ENCODE measurements around the gene FLT4. TPM values are rescaled to one million over a fixed set of nuclear protein-coding genes. Genes with fewer than 3 reads are reported as not detected.

The FLT4 gene
- total and polyA plus RNA-seq, 12 donors = 3.3 to 80.1 (median 25.5) TPM

DNA sequence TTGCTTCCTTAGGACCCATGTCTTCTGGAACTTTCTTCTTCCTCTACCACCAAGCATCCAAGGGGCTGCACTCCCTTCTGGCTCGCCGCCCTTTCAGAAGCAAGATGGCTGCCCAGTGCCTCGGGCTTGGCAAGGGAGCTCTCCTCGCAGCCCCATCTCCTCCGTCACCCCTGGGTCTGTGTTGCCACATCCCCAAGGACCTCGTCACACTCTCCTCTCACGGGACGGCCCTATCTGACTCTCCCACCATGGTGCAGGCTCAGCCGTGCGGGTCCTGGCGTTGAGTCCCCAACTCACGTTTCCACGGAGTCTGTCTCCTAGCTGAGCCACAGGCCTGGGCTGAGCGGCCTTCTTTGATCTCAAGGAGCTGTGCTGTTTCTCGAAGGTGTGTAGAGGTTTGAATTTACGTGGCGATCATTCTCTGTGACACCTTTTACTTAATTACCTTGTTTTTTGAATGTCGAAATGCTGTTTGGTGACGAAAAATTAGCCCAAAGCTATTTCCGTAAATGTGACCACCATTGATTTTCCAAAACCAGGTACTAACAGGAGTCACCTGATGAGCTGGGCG is 43.1 kb downstream of the FLT4 start:
- WGBS, 4 donors = 63 to 78% (median 70%) methylated on average over 21 of the region's 21 CpGs
- intact Hi-C loops (cut with DNase I) = loop anchor here in 1 of 2 donors (10.0 kb wide), 1 partner anchor 311 kb away; the partner anchor contains the start of gene MAPK9
- TF ChIP-seq POLR2A (IDR thresholded peaks at IDR 0.05) = no peak
- TF ChIP-seq, protein P1, sequence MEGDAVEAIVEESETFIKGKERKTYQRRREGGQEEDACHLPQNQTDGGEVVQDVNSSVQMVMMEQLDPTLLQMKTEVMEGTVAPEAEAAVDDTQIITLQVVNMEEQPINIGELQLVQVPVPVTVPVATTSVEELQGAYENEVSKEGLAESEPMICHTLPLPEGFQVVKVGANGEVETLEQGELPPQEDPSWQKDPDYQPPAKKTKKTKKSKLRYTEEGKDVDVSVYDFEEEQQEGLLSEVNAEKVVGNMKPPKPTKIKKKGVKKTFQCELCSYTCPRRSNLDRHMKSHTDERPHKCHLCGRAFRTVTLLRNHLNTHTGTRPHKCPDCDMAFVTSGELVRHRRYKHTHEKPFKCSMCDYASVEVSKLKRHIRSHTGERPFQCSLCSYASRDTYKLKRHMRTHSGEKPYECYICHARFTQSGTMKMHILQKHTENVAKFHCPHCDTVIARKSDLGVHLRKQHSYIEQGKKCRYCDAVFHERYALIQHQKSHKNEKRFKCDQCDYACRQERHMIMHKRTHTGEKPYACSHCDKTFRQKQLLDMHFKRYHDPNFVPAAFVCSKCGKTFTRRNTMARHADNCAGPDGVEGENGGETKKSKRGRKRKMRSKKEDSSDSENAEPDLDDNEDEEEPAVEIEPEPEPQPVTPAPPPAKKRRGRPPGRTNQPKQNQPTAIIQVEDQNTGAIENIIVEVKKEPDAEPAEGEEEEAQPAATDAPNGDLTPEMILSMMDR (IDR thresholded peaks at IDR 0.05) = peak in 1 of 6 experiments; percentile 4
- no peak for DNase-seq
- Histone ChIP-seq H3K27ac (no peak overlapping the region), H3K4me3 (no peak overlapping the region), H3K27me3 (no peaks in the 10 kb centered on the region), H3K4me1 (replicated peaks in 1 of 2) (no peaks in the 10 kb centered on the region), H3K9me3 (replicated peaks in 1 of 3) (no peaks in the 10 kb centered on the region), H3K36me3 (replicated peaks in 1 of 2) (no peaks in the 10 kb centered on the region)

DNA sequence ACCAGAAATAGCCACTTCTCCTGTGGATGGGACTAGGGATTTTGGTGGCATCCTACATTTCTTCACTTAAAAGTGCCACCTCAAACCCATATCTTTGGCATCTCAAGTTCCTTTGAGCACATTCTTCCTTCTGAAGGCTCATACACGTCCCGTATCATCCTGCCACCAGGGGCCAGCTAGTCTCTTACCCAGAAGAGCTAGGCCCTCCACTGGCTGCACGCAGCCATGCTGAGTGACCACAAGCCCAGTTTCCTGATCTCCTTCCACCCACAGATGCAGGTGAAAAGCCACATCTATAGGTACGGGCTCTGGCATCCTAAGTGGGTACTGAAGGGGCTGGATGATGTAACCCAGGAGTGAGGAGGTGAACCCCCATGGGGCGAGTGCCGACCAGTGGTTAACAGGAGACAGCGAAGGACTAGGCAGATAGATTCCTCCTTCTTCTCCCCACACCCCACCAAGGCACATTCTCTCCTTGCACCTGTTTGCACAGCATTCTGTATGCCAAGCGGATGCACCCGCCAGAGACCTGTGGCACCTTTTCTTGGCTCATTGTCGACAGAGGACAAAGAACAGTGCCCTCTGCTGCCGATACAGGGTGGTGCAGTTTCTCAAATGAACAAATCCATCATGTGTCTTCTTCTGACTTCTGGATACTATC is 43.7 kb downstream of the FLT4 start:
- no peaks in the 10 kb centered on the region for H3K4me1 ChIP-seq (replicated peaks in 1 of 2)
- TF ChIP-seq, protein P1 (IDR thresholded peaks at IDR 0.05) = peak; percentile 52 to 69 (median 61)
- TF ChIP-seq POLR2A (IDR thresholded peaks at IDR 0.05) = no peak
- H3K36me3 ChIP-seq (replicated peaks in 1 of 2) = no peaks in the 10 kb centered on the region
- 51 to 57% (median 54%) methylated on average over 10 to 11 of the region's 11 CpGs for WGBS, 4 donors
- no peak overlapping the region for H3K4me3 ChIP-seq
- no peaks in the 10 kb centered on the region for H3K27me3 ChIP-seq
- DNase-seq = peak; percentile 29 to 84 (median 67)
- H3K27ac ChIP-seq = no peak overlapping the region
- H3K9me3 ChIP-seq (replicated peaks in 1 of 3) = no peaks in the 10 kb centered on the region
- intact Hi-C loops (cut with DNase I) = loop anchor here in 1 of 2 donors (10.0 kb wide), 1 partner anchor 311 kb away; the partner anchor contains the start of gene MAPK9

DNA sequence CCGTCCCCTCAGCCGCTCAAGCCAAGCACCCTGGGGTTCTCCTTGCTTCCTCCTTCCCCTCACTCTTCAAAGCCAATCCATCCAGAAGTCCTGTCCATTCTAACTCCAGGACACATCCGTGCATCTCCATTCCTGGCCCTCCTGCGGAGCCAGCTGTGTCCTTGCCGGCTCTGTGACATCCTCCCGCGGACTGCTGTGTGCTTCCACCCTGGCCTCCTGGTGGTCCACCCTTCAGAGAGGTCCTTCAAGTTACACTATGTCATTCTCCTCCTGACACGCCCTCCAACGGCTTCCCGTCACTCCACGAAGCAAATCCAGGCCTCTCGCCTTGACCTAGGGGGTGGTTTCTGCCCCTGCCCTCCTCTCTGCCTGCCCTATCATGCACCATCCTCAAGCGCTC is 45.1 kb downstream of the FLT4 start:
- Histone ChIP-seq H3K27ac (no peak overlapping the region), H3K27me3 (no peaks in the 10 kb centered on the region), H3K4me3 (no peak overlapping the region), H3K36me3 (replicated peaks in 1 of 2) (no peaks in the 10 kb centered on the region), H3K4me1 (replicated peaks in 1 of 2) (no peaks in the 10 kb centered on the region), H3K9me3 (replicated peaks in 1 of 3) (no peaks in the 10 kb centered on the region)
- WGBS, 4 donors = 76 to 79% (median 77%) methylated on average over 13 of the region's 13 CpGs
- DNase-seq = no peak
- intact Hi-C loops (cut with DNase I) = loop anchor here in 1 of 2 donors (10.0 kb wide), 1 partner anchor 309 kb away; the partner anchor contains the start of gene MAPK9
- no peak for TF ChIP-seq POLR2A (IDR thresholded peaks at IDR 0.05)
- TF ChIP-seq, protein P1 (IDR thresholded peaks at IDR 0.05) = no peak

DNA sequence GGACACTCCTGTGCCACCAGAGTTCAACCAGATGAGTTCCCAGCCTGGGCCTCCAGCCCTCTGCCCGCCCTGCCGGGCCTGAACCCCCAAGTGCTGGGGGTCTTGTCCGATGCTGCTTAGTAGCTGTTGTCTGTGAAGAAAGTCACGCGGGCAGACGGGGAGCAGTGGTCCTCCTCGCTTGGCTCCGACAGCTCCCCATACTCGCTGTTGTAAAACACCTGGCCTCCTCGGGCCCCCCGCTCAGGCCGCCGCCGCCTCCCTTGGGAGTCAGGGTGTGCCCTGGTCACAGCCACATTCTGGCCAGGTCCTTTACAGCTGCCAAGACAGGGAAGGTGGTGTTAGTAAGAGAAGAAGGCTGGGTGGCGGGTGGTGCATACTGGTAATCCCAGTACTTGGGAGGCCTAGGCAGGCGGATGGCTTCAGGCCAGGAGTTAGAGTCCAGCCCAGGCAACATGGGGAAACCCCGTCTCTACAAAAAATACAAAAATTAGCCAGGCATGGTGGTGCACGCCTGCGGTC is 46.3 kb downstream of the FLT4 start:
- H3K36me3 ChIP-seq (replicated peaks in 1 of 2) = no peaks in the 10 kb centered on the region
- TF ChIP-seq POLR2A (IDR thresholded peaks at IDR 0.05) = no peak
- TF ChIP-seq, protein P1 (IDR thresholded peaks at IDR 0.05) = no peak
- H3K27me3 ChIP-seq = no peaks in the 10 kb centered on the region
- WGBS, 4 donors = 92 to 96% (median 94%) methylated on average over 9 to 19 of the region's 19 CpGs
- DNase-seq = no peak
- H3K4me3 ChIP-seq = no peak overlapping the region
- H3K4me1 ChIP-seq (replicated peaks in 1 of 2) = no peaks in the 10 kb centered on the region
- no peaks in the 10 kb centered on the region for H3K9me3 ChIP-seq (replicated peaks in 1 of 3)
- intact Hi-C loops (cut with DNase I) = loop anchor here in 1 of 2 donors (10.0 kb wide), 1 partner anchor 308 kb away; the partner anchor contains the start of gene MAPK9
- no peak overlapping the region for H3K27ac ChIP-seq
